Measurements from ENCODE around the gene ATXN10.
"Not testable (repeated sequence)": the region's sequence is repeated elsewhere in the genome, so short reads cannot be mapped to it uniquely, and the experiment has no call there.

The ATXN10 gene

GRCh38 chr22:45680932-45681700, 9.5 kb downstream of the ATXN10 start:
- no peak for DNase-seq

DNA sequence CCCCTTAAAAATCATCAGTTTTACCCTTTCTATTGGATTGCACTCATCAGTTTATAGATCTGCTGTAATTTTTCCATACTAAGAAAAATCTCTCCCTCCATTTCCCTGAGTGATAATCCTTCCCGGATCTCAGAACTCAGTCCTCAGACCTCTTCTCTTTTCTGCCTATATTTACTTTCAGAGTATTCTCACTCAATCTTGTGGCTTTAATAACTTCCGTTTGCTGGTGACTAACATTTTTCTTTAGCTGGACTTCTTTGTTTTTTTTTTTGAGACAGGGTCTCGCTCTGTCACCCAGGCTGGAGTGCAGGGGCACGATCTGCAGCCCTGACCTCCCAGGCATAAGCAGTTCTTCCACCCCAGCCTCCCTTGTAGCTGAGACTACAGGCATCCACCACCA, 10.4 kb downstream of the ATXN10 start:
- no peak for DNase-seq

GRCh38 chr22:45682773-45683172, 11.1 kb downstream of the ATXN10 start:
- DNase-seq: not testable (repeated sequence)

- no peak for DNase-seq
Measured at GRCh38 chr22:45683248-45683647, 11.6 kb downstream of the ATXN10 start.

DNA sequence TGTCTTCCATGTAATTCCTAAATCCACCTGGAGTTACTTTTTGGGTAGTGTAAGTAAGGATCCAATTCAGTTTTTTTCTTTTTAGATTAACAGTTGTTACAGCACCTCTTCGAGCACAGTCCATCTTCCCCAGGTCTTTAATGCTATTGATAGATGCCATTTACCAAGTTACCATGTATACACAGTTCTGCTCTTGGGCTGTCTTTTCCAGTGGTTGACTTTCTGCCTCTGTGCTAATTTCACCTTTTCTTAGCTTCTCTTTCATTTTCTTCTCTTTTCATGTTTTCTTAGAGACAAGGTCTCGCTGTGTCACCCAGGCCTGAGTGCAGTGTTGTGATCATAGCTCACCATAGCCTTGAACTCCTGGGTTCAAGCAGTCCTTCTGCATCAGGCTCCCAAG, 12.0 kb downstream of the ATXN10 start:
- DNase-seq: no peak

- DNase-seq: no peak
Measured at GRCh38 chr22:45684169-45684568, 12.5 kb downstream of the ATXN10 start.

GRCh38 chr22:45684752-45685574, 13.3 kb downstream of the ATXN10 start:
- DNase-seq: no peak

DNA sequence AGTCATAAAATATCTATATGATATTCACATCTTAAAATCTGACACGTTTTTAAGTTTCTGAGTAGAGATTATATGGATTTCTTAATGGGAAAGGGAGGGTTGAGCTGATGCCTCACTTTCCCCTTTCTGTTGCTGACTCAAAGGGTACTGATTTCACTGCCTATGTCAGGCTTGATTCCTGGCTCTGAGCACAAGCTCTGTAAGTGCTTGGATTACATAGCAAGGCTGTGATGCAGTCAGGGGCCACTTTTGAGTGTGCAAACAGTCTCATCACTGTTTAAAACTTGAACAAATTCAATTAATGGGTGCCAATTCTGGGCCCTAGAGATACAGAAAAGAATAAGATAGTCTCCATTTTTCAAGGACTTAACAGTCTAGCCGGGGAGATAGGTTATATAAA, 14.4 kb downstream of the ATXN10 start:
- DNase-seq: no peak

DNA sequence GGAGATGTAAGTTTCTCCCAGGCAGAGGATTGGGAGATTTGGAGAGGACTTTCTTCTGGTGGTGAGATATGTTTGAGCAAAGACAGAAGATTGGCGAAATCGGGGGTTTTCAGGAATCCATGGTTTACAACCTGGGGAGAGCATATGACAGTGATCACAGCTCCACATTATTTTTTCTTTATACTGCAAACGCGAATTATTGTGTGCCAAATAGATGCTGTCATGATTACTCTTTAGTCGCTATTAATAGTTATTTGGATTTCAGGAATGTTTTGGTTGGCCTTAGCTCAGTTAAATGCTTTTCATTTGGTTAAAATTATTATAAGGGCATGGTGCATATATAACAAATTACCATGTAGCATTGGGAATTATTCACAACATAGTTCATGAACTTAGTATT, 15.2 kb downstream of the ATXN10 start:
- DNase-seq: no peak

DNA sequence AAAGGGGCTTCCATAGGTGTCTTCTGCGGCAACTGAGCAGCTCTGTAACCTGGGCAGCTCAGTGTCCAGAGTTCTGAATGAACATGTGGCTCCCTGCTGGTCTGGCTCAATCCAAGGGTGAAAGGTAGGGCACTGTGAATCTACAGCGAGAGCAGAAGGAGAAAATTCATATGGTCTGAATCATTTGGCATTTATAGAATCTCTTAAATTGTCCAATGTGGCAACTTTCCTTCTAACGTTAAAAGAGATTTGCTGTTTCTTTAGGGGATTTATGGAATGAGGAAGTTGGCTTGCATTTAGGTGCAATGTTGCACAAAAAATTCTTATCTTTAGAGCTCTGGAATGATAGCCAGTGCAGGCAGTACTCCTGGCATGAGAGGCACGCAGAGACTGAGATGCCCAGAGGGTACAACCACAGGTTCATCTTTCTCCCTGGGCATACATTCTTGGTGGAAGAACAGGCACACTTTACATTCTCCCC, 17.0 kb downstream of the ATXN10 start:
- no peak for DNase-seq

DNA sequence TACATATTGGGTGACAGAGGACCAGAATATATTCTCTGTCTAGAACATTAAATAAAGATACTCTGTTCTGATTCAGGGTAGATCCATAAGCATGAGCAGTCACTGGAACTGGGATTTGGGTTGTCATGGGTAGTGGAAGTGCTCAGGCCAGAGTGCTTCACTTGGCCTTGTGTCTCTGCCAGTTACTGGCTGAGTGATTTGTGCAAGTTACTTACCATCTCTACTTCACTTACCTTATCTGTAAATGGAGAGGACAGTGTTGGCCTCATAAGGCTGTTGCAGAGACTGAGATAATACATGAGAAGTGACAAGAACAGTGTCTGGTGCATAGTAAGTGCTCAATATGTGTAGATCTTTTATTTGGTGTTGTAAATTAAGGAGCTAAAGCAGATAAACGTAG, 17.6 kb downstream of the ATXN10 start:
- DNase-seq: no peak

- no peak for DNase-seq
Measured at GRCh38 chr22:45690008-45690407, 18.4 kb downstream of the ATXN10 start.

DNA sequence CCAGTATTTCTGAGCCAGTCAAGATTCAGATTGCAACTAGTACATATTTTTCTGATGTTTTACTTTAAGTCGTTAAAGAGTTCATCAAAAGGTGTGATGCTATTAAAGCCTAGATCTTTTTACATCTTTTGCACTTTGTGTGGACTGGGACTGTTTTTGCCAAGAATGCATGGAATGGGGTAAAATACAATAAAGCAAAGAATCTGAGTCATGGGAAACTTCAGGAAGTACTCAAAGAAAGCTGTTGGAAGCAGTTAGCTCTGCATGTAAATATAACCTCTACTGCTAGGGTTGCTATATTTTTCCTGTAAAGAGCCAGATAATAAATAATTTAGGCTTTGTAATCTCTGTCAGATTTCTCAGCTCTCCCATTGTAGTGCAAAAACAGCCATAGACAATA, 20.9 kb downstream of the ATXN10 start:
- no peak for DNase-seq

- no peak for DNase-seq
Measured at GRCh38 chr22:45693835-45694234, 22.2 kb downstream of the ATXN10 start.

- DNase-seq: no peak
Measured at GRCh38 chr22:45696227-45696626, 24.6 kb downstream of the ATXN10 start.

DNA sequence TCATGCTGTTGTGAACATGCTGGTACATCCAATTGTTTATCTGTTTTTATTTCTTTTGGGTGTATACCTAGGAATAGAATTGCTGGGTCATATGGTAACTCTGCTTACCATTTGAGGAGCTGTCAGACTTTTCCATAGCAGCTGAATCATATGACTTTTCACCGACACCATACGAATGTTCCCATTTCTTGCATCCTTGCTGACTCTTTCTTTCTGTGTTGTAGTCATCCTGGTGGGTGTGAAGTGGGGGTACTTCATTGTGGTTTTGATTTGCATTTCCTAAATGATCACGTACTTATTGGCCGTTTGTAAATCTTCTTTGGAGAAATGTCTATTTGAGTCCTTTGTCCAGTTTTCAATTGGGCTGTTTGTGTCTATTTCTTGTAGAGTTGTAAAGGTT, 26.5 kb downstream of the ATXN10 start:
- DNase-seq: no peak

GRCh38 chr22:45702981-45703380, 31.3 kb downstream of the ATXN10 start:
- DNase-seq: no peak

DNA sequence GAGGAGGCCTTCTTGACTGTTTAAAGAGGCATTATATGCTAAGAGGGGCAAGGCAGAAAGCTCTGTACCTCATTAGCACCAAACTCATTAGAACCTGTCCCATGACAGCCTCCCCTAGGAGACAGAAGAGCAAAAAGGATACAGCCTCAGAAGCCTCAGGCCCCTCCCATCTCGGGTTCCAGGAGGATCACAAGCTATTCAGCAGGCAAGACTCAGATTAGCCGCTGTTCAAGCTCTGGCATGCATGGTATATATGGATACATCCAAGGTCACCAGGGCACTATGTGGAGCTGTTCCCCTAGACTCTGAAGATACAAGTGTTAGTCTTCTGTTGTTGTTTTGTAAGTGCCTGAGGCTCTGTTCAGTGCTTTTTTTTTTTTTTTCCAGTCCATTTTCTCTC, 32.1 kb downstream of the ATXN10 start:
- no peak for DNase-seq

DNA sequence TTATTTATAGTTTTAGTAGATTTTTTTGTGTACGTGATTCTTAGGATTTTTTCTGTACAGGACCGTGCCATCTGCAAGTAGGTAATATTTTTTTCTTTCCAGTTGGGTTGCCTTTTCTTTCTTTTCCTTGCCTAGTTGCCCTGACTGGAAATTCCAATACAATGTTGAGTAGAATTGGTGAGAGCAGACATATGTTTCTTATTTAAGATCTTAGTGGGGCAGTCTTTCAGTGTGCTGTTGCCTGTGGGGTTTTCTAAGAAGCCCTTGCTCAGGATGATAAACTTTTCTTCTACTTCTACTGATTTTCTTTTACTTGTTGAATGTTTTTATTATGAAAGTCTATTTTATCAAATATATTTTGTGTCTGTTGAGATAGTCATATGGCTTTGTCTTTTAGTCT, 33.0 kb downstream of the ATXN10 start:
- DNase-seq: no peak

GRCh38 chr22:45707605-45708004, 36.0 kb downstream of the ATXN10 start:
- no peak for DNase-seq

DNA sequence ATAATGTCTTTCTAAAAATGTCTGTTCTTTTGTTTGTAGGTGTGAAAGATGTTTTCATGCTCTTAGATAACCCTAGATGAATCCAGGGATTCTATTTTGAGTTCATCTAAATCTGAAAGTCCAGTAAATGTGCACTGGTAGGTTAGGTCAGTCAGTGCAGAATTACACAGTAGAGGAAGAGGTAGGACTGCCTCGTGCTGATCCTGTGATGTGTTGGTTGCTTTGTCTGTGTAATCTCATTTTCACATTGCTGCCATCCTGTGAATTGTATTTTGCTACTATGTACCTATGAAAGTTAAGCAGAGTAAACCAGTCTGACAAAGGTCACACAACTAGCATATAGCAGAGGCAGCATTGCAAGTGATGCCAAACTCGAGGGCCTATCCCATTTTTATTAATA, 36.5 kb downstream of the ATXN10 start:
- no peak for DNase-seq

GRCh38 chr22:45709060-45709739, 37.6 kb downstream of the ATXN10 start:
- no peak for DNase-seq

DNA sequence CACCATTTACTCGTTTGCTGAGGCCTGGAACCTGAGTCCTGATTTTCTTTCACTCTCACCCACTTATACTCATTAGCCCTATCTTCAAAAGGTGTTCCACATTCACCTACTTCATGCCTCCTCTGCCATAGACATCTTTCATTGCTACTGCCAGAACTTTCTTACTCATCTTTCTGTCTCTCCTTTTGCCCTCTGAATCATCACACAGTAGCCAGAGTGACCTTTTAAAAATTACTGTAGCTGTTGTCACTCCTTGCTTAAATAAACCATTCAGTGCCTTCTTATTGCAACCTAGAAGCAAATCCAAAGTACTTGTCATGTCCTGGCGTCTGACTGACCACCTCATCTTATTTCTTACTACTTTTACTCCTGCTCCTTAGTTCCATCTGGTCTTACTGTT, 38.2 kb downstream of the ATXN10 start:
- no peak for DNase-seq

DNA sequence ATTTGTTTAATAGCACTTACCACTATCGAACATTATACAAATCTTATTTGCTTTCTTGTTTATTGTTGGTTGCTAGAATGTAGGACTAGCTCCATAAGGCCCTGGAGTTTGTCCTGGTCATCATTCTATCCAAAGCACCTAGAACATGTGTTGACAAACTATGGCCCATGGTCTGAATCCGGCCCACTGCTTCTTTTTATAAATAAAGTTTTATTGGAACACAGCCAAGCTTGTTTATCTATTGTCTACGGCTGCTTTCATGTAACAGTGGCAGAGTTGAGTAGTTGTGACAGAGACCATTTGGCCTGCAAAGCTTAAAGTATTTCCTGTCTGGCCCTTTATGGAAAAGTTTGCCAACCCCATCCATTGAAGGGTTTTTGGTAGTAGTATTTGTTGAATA, 38.8 kb downstream of the ATXN10 start:
- DNase-seq: no peak

All from NCI-H1930 (cell line).